ENCODE data around the gene GMCL1. TPM values are rescaled to one million over a fixed set of nuclear protein-coding genes. Genes with fewer than 3 reads are reported as not detected.

GMCL1 gene
- polyA plus RNA-seq, 1 experiment = 2.1 TPM

- Histone ChIP-seq H3K27me3 (ENCODE audit: control insufficient read depth, insufficient read depth, low read length) (no peaks in the 10 kb centered on the region), H3K4me3 (ENCODE audit: low read depth, low read length) (no peak overlapping the region), H3K36me3 (ENCODE audit: control insufficient read depth, insufficient read depth, low read length) (peaks cover 2% of the 10 kb centered on the region)
- ChIA-PET CTCF (no interaction called here), POLR2A (no interaction called here)
- no peak for DNase-seq (ENCODE audit: low read depth)
- TF ChIP-seq CTCF (IDR thresholded peaks at IDR 0.05; ENCODE audit: insufficient read depth, low read depth, low read length) = no peak
Observed at GRCh38 chr2:69926849-69927515, 97.5 kb downstream of the GMCL1 start.

Small RNA genes within 50 kb of the gene (small RNA-seq; reads per million reads assigned to genes)
- gene RPL23AP92 (ENCODE audit: insufficient read length, low read depth, low replicate concordance) = not detected

Other genes starting within 250 kb of the GMCL1 start
- gene AAK1, start 185.9 kb upstream of the GMCL1 start, polyA plus RNA-seq (2011; rRNA removed) = 23.3 and 26.1 TPM in 2 replicates
- gene ANXA4, start 87.5 kb upstream of the GMCL1 start, polyA plus RNA-seq (2011; rRNA removed) = 127 and 133 TPM in 2 replicates
- gene SNRNP27, start 64.3 kb downstream of the GMCL1 start, polyA plus RNA-seq (2011; rRNA removed) = 14.3 and 33.9 TPM in 2 replicates
- 3.9 and 5.4 TPM in 2 replicates for gene MXD1, start 85.4 kb downstream of the GMCL1 start, polyA plus RNA-seq (2011; rRNA removed)
- 0.17 and 0.29 TPM in 2 replicates for gene ASPRV1, start 132.0 kb downstream of the GMCL1 start, polyA plus RNA-seq (2011; rRNA removed)